Measurements from ENCODE around the gene TRPM2.

TRPM2 gene

DNA sequence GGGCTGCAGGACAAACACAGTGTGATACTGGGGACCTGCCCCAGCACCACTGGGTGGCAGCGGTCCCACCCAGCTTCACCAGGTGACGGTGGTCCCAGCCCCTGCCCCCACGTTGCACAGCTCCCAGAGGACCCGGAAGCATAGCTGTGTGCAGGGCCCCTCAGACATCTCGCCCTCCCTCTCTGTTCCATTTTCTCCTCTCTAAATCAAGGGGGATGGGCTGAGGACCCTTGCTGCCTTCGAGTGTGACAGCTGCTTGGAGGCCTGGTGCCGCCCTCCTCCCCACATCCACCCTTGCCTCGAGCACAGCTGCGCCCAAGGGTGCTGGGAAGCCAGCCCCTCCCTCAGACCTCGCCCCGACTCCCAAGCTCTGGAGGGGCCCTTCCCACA lies 85.8 kb downstream of the TRPM2 start:
- in situ Hi-C loops (cut with MboI; ENCODE audit: low sequenced_read_pairs), result no loop called here

DNA sequence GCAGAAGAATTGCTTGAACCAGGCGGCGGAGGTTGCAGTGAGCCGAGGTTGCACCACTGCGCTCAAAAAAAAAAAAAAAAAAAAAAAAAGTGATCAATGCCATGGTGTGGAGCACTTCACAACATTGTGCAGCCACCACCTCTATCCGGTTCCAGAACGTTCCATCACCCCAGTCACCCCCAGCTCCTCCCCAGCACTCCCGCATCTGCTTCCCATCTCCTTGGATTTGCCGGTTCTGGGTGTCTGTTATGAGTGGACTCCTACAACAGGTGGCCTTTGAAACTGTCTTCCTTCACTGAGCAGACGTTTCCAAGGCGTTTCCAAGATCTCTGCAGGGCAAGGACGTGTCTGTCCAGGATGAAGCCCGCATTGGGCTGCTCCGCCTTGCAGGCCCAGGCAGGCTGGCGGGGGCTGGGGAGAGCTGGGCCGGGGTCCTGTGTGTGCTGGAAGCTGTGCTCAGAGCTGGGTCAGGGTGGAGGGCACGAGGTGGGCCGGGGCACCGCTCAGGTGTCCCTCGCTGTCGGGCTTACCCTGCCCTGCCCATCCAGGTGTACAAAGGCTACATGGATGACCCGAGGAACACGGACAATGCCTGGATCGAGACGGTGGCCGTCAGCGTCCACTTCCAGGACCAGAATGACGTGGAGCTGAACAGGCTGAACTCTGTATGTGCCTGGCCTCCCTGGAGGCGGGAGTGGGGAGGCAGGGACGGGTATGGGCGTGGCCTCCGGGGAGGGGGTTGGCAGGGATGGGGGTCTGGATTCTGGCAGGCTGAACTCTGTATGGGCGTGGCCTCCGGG lies 87.0 kb downstream of the TRPM2 start:
- in situ Hi-C loops (cut with MboI; ENCODE audit: low sequenced_read_pairs), result no loop called here

DNA sequence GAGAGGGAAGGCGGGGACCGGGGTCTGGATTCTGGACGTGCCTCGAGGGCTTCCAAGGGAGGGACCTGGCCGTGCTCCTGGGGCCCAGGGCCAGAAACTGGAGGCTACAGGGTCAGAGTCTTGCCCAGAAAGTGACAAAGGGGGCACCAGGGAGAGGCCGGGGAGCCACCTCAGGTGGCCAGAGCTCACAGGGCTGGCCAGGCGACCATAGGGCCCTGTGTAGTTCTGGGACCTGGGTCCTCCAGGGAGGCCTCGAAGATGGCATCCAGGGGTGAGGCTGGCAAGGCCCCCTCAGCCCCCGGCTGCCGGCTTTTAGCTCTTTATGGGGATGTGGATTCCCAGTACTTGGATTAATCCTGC lies 87.6 kb downstream of the TRPM2 start:
- in situ Hi-C loops (cut with MboI; ENCODE audit: low sequenced_read_pairs), result no loop called here

DNA sequence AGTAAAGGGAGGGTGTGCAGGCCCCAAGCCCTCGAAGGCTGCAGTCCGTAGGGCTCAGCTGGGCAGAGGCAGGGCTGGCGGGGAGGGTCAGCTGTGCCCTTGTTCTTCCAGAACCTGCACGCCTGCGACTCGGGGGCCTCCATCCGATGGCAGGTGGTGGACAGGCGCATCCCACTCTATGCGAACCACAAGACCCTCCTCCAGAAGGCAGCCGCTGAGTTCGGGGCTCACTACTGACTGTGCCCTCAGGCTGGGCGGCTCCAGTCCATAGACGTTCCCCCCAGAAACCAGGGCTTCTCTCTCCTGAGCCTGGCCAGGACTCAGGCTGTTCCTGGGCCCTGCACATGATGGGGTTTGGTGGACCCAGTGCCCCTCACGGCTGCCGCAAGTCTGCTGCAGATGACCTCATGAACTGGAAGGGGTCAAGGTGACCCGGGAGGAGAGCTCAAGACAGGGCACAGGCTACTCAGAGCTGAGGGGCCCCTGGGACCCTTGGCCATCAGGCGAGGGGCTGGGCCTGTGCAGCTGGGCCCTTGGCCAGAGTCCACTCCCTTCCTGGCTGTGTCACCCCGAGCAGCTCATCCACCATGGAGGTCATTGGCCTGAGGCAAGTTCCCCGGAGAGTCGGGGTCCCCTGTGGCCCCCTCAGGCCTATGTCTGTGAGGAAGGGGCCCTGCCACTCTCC lies 88.3 kb downstream of the TRPM2 start:
- in situ Hi-C loops (cut with MboI; ENCODE audit: low sequenced_read_pairs), result no loop called here

GRCh38 chr21:44442266-44443125 lies 89.1 kb downstream of the TRPM2 start:
- in situ Hi-C loops (cut with MboI; ENCODE audit: low sequenced_read_pairs), result no loop called here

DNA sequence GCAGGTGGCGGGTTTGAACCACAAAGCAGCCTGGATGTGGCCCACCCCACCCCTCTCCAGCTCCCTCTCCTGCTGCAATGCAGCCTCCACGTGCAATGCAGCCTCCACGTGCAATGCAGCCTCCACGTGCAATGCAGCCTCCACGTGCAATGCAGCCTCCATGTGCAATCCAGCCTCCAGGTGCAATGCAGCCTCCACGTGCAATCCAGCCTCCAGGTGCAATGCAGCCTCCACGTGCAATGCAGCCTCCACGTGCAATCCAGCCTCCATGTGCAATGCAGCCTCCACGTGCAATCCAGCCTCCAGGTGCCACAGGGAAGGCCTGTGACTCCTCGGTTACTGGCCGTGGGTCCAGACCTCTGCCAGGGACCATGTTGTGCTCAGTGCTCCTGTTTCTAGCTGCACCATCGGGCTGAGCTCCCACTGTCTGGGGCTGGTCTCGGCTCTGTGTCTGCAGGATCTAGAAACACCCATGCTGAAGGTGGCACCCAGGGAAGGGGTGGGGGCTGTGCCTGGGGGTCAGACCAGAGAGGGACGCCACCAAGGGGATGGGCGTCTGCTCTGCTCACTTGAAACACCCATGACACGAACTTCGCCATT lies 90.0 kb downstream of the TRPM2 start:
- in situ Hi-C loops (cut with MboI; ENCODE audit: low sequenced_read_pairs), result no loop called here

DNA sequence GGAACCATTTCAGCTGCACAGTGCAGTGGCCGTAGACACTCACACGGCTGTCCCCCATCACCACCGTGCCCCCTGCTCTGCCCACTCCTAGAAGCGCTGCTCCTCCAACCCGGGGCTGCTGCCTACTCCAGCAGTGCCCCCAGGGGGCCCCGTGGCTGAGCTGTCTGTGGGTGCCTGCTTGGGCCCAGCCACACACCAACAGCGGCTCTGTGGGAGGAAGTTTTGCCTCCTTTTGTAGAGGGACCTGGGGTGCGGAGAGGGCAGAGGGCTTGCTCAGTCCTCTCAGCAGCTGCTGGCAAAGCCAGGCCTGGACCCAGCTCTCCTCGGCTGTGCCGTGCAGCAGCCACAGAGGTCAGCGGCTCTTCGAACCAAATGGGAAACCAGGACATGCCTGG lies 90.5 kb downstream of the TRPM2 start:
- in situ Hi-C loops (cut with MboI; ENCODE audit: low sequenced_read_pairs), result no loop called here

- in situ Hi-C loops (cut with MboI; ENCODE audit: low sequenced_read_pairs), result no loop called here
Observed at GRCh38 chr21:44444286-44444931, 91.0 kb downstream of the TRPM2 start.

DNA sequence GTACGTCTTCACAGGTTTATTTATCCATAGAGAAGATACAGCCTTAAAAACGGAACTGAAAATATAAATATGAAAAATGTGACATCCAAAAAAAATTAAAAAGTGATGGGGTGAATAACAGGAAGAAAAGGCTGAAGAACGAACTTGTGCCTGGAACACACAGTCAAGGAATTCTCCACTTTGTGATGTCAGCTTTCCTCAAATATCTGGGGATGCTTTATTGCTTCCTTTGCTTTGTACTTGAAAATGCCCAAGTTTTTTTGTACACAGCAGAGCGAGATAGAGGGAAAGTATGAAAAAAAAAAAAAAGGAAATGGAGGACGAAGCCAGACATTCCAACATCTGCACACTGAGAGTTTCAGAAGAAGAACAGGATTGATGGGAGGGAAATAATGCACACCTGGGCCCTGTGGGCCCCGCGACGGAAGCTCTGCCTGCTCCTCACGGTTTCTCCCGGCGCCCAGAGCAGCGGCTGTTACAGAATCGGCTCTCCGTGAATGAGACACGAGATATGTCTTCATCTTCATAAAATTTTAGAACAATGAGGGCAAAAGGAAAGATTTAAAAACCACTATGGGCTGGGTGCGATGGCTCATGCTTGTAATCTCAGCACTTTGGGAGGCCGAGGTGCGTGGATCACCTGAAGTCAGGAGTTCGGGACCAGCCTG lies 91.9 kb downstream of the TRPM2 start:
- in situ Hi-C loops (cut with MboI; ENCODE audit: low sequenced_read_pairs), result no loop called here

- in situ Hi-C loops (cut with MboI; ENCODE audit: low sequenced_read_pairs), result no loop called here
Observed at GRCh38 chr21:44448651-44449131, 95.3 kb downstream of the TRPM2 start.

DNA sequence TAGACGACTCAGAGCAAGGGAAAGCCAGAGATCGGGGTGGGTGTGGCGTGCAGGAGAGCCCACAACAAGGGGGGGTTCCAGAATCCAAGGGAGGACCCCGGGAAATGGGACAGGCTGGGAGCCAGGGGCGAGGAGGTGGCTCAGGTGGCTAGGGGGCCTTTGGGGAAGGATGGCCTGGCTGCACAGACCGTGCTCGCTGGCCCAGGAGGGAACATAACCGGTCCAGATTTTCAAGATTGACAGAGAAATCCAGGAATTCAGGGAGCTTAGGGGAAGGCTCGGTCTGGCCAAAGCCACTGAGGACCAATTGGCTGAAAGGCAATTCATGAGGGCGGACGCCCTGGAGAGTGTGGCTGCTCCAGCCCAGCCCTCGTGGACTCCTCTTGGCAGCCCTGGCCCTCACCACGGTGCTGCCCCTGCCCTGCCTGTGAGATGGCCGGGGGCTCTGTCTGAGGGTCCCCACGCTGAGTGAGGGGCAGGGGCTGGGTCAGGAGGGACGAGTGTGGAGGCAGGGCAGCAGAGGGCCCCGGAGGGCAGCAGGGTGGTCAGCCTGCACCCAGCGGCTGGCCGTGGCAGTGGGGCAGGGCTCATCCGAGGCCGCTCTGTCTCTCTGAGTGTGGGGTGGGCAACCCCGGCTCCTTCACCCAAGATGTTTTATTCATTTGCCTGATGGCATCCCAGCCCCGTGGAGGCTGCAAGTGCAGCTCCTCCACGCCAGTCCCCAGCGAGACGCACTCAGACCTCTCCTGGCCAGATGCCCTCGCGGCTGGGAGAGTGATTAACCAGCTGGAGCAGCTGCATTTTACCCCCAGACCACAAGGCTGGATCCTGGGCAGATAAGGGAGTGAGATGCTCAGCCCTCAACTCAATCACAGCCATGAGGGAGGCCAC lies 96.3 kb downstream of the TRPM2 start:
- in situ Hi-C loops (cut with MboI; ENCODE audit: low sequenced_read_pairs), result no loop called here

DNA sequence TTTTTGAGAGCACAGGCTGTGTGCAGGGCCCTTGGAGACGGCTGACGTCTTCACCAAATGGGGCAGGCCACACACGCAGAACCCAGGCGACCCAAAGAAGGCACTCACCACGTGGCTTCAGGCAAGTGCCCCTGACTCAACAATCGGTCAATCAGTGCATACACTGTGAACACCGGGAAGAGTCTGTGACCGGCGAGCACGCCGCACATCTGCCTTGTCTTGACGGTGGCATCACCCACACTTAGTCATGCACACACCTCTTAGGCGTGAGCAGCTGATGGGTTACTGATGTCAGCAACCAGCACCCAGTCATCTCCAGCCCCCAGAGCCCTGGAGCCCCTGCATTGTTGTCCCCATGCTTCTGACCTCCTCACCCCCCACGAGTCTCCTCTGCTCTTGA lies 97.0 kb downstream of the TRPM2 start:
- in situ Hi-C loops (cut with MboI; ENCODE audit: low sequenced_read_pairs), result no loop called here

DNA sequence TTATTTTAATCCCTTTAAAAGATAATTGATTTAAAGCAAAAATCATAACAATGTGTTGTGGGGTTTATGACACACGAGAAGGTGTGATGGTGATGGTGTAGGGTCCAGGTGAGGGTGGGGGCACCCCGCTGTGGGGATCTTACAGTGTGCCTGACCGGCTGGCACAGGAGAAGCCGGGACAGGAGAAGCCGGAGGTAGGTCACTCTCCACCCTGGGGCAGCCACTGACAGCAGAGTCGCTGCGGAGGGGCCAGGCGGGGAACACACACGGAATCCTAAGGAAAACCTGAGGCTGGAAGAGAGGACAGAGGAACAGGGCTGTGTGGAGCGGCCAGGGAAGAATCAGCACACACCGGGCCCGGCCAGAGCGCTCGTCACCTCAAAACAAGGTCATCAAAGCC lies 97.6 kb downstream of the TRPM2 start:
- in situ Hi-C loops (cut with MboI; ENCODE audit: low sequenced_read_pairs), result no loop called here

DNA sequence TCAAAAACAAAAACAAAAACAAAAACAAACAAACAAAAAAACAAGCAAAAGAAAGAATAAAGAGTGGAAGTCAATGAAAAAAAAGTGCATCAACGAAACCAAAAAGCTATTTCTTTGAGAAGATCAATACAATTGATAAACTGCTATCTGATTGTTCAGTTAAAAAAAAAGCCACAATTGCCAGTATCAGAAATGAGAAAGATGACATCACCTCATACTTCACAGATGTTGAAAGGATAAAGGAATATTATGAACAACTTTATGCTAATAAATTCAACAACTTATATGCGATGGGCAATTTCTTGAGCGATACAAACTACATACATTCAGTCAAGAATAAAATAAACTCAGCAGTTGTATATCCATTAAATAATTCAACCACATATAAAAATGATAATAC lies 99.7 kb downstream of the TRPM2 start:
- in situ Hi-C loops (cut with MboI; ENCODE audit: low sequenced_read_pairs), result no loop called here

- in situ Hi-C loops (cut with MboI; ENCODE audit: low sequenced_read_pairs), result no loop called here
Observed at GRCh38 chr21:44454058-44454457, 100.6 kb downstream of the TRPM2 start.

GRCh38 chr21:44454747-44455523 lies 101.5 kb downstream of the TRPM2 start, which contains the start of gene LRRC3:
Gene LRRC3, plus strand, starts transcription at chr21:44455510. Its CDS starts 1,135 bp downstream, at chr21:44456645.
- in situ Hi-C loops (cut with MboI; ENCODE audit: low sequenced_read_pairs), result no loop called here

DNA sequence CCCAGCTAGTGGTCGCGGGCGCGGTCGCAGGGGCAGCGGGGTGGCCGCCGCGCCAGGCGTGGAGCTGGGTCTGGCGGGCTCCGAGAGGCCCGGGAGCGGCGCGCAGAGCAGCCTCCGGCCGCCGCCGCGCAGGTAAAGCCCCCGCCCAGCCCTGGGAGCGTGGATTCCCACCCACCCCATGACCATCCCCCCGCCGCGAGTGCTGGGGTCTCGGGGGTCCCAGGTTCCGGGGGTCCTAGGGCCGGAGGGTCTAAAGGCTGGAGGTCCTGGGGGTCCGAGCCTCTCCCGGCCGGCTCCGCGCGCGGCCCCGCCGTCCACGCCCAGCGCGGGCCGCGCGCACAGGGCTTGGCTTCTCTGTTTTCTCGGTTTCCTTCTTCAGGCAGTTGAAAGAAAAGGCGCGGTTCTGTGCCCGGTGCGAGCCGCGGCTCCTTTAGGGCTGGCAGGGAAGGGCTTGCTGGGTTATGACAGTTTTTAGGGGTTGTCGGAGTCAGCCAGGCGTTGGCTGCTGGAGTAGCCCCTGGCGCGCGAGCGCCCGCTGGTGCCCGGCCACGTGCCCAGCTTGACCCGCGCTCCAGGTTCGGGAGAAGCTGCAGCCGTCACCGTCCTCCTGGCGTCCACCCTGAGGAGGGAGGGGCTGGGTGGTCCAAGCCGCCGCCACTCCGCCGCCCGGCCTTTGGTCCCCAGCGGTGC lies 102.2 kb downstream of the TRPM2 start:
- in situ Hi-C loops (cut with MboI; ENCODE audit: low sequenced_read_pairs), result no loop called here

Data from HL-60/S4 (cell line).